Stimulated activated CD8-positive, alpha-beta memory T cell treated with anti-CD3 and anti-CD28 coated beads, Interleukin-15, amount 100 ng/mL, for 24 hours (primary cell): Measurements from ENCODE around the gene CNTNAP5.

Experiments used
- DNase-seq: peaks from one replicate; pipeline ENCODE4 v3.0.0-alpha.2; 2020; ENCODE audit warnings: low read depth

Gene CNTNAP5

GRCh38 chr2:124625561-124625960 is 600.5 kb downstream of the CNTNAP5 start:
- no peak for DNase-seq

- DNase-seq: no peak
Observed at GRCh38 chr2:124626993-124627392, 601.9 kb downstream of the CNTNAP5 start.

GRCh38 chr2:124633812-124634211 is 608.7 kb downstream of the CNTNAP5 start:
- DNase-seq: no peak

- no peak for DNase-seq
Observed at GRCh38 chr2:124639524-124639923, 614.4 kb downstream of the CNTNAP5 start.

- DNase-seq: no peak
Observed at GRCh38 chr2:124640221-124640750, 615.2 kb downstream of the CNTNAP5 start.

- DNase-seq: no peak
Observed at GRCh38 chr2:124646166-124646815, 621.2 kb downstream of the CNTNAP5 start.

- no peak for DNase-seq
Observed at GRCh38 chr2:124647245-124647644, 622.2 kb downstream of the CNTNAP5 start.

- DNase-seq: no peak
Observed at GRCh38 chr2:124647663-124648062, 622.6 kb downstream of the CNTNAP5 start.

- no peak for DNase-seq
Observed at GRCh38 chr2:124649001-124649400, 623.9 kb downstream of the CNTNAP5 start.

- DNase-seq: no peak
Observed at GRCh38 chr2:124652099-124652498, 627.0 kb downstream of the CNTNAP5 start.

- DNase-seq: no peak
Observed at GRCh38 chr2:124658373-124658772, 633.3 kb downstream of the CNTNAP5 start.

GRCh38 chr2:124661558-124661957 is 636.5 kb downstream of the CNTNAP5 start:
- no peak for DNase-seq

GRCh38 chr2:124662946-124663644 is 638.0 kb downstream of the CNTNAP5 start:
- DNase-seq: no peak

- DNase-seq: no peak
Observed at GRCh38 chr2:124663645-124663997, 638.5 kb downstream of the CNTNAP5 start.

GRCh38 chr2:124664363-124664762 is 639.3 kb downstream of the CNTNAP5 start:
- DNase-seq: no peak

GRCh38 chr2:124666976-124667375 is 641.9 kb downstream of the CNTNAP5 start:
- DNase-seq: no peak

GRCh38 chr2:124668161-124668560 is 643.1 kb downstream of the CNTNAP5 start:
- DNase-seq: no peak

GRCh38 chr2:124670187-124670586 is 645.1 kb downstream of the CNTNAP5 start:
- DNase-seq: no peak

GRCh38 chr2:124678043-124678442 is 653.0 kb downstream of the CNTNAP5 start:
- no peak for DNase-seq

- no peak for DNase-seq
Observed at GRCh38 chr2:124683536-124684428, 658.7 kb downstream of the CNTNAP5 start.

- DNase-seq: no peak
Observed at GRCh38 chr2:124689348-124689747, 664.3 kb downstream of the CNTNAP5 start.

- DNase-seq: no peak
Observed at GRCh38 chr2:124692216-124692615, 667.1 kb downstream of the CNTNAP5 start.

GRCh38 chr2:124692707-124693106 is 667.6 kb downstream of the CNTNAP5 start:
- DNase-seq: no peak
